ENCODE measurements around the gene KLF11. TPM values are rescaled to one million over a fixed set of nuclear protein-coding genes. Genes with fewer than 3 reads are reported as not detected.

Gene KLF11
- total and polyA plus RNA-seq, 9 of the 15 experiments (the other 6 are each of a cell fraction or from before 2014, with no cell fraction given), result 2.1 to 13.4 (median 6.5) TPM

DNA sequence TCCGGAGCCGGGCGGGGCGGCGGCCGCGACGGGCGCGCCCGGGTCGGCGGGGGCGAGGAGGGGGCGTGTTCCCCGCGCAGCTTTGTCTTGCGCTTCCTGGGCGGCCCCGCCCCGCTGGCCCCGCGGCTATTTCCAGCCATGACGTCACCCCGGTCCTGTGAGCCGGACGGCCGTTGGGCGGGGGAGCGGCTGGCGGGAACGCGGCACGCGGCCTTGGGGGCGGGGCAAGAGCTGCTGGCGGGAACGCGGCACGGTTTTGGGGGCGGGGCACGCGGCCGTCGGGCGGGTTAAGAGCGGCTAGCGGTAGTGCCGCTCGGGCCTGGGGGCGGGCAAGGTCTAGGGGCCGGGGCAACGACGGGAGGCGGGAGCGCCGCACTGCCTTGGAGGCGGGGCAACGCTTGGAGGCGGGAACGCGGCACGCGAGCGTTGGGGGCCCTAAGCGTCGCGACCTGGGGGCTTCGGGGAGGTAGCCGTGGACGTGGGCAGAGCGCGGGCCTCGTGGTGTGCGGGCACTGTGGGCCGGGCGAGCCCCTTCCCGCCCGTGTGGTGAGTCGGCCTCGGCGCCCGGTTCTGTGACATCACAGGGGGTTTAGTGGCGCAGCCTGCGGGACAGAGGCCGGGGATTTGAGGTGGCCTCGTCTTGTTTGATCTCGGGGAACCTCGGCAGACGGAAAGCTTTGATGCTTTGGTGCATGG lies 704 bp downstream of the KLF11 start (continued):
- TF ChIP-seq CTBP1 (IDR thresholded peaks at IDR 0.05; ENCODE audit: borderline replicate concordance), result peak; percentile 74
- peak; percentile 15 for TF ChIP-seq FIP1L1 (IDR thresholded peaks at IDR 0.05; ENCODE audit: low read depth, low read length, poor library complexity, severe bottlenecking)
- TF ChIP-seq PCBP1 (IDR thresholded peaks at IDR 0.05; ENCODE audit: low read depth, low read length, poor library complexity, severe bottlenecking), result no peak
- TF ChIP-seq KLF13 (tag; IDR thresholded peaks at IDR 0.05; ENCODE audit: borderline replicate concordance, low read depth), result no peak
- TF ChIP-seq GTF2F1 (IDR thresholded peaks at IDR 0.05; ENCODE audit: low read depth, low read length), result no peak
- TF ChIP-seq MXI1 (IDR thresholded peaks at IDR 0.05; ENCODE audit: low read depth, low read length), result no peak
- peak; percentile 70 for TF ChIP-seq ZNF592 (IDR thresholded peaks at IDR 0.05)
- no peak for TF ChIP-seq CREB3 (tag; conservative IDR thresholded peaks at IDR 0.05; ENCODE audit: low read depth)
- TF ChIP-seq FOXP4 (CRISPR knock-in tag; IDR thresholded peaks at IDR 0.05; ENCODE audit: borderline replicate concordance), result peak; percentile 92; the same call in 1 of the 2 replicates
- peak; percentile 90 for TF ChIP-seq ZFX (CRISPR knock-in tag; IDR thresholded peaks at IDR 0.05)
- TF ChIP-seq ZNF639 (CRISPR knock-in tag; conservative IDR thresholded peaks at IDR 0.05 in 1 of 2, IDR thresholded peaks at IDR 0.05 in 1 of 2), result peak in 1 of 2 experiments; percentile 94; a peak in 2 of 4 replicates
- TF ChIP-seq ILF3 (IDR thresholded peaks at IDR 0.05; ENCODE audit: borderline replicate concordance), result no peak
- TF ChIP-seq ATF2 (CRISPR knock-in tag; IDR thresholded peaks at IDR 0.05), result peak; percentile 96
